ENCODE measurements around the gene ACTG1. TPM values are rescaled to one million over a fixed set of nuclear protein-coding genes. Genes with fewer than 3 reads are reported as not detected.

Gene ACTG1
- total RNA-seq, 1 experiment from 2014 or later = 3,455 TPM

DNA sequence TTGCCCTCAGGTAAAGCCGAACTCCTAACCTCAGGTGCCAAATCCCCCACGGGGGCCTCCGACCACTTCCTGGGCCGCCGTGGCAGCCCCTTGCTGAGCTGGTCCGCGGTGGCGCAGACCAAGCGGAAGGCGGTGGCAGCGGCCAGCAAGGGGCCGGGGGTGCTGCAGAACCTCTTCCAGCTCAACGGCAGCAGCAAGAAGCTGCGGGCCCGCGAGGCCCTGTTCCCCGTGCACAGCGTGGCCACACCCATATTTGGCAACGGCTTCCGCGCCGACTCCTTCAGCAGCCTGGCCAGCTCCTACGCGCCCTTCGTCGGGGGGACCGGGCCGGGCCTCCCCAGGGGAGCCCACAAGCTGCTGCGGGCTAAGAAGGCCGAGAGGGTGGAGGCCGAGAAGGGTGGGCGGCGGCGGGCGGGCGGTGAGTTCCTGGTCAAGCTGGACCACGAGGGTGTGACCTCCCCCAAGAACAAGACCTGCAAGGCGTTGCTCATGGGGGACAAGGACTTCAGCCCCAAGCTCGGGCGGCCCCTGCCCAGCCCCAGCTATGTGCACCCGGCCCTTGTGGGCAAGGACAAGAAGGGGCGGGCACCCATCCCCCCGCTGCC is 51.6 kb downstream of the ACTG1 start (continued):
- TF ChIP-seq ELF4 (CRISPR knock-in tag; IDR thresholded peaks at IDR 0.05; ENCODE audit: low read depth) = no peak
- TF ChIP-seq, protein P1, sequence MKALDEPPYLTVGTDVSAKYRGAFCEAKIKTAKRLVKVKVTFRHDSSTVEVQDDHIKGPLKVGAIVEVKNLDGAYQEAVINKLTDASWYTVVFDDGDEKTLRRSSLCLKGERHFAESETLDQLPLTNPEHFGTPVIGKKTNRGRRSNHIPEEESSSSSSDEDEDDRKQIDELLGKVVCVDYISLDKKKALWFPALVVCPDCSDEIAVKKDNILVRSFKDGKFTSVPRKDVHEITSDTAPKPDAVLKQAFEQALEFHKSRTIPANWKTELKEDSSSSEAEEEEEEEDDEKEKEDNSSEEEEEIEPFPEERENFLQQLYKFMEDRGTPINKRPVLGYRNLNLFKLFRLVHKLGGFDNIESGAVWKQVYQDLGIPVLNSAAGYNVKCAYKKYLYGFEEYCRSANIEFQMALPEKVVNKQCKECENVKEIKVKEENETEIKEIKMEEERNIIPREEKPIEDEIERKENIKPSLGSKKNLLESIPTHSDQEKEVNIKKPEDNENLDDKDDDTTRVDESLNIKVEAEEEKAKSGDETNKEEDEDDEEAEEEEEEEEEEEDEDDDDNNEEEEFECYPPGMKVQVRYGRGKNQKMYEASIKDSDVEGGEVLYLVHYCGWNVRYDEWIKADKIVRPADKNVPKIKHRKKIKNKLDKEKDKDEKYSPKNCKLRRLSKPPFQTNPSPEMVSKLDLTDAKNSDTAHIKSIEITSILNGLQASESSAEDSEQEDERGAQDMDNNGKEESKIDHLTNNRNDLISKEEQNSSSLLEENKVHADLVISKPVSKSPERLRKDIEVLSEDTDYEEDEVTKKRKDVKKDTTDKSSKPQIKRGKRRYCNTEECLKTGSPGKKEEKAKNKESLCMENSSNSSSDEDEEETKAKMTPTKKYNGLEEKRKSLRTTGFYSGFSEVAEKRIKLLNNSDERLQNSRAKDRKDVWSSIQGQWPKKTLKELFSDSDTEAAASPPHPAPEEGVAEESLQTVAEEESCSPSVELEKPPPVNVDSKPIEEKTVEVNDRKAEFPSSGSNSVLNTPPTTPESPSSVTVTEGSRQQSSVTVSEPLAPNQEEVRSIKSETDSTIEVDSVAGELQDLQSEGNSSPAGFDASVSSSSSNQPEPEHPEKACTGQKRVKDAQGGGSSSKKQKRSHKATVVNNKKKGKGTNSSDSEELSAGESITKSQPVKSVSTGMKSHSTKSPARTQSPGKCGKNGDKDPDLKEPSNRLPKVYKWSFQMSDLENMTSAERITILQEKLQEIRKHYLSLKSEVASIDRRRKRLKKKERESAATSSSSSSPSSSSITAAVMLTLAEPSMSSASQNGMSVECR (CRISPR knock-in tag; IDR thresholded peaks at IDR 0.05; ENCODE audit: borderline replicate concordance) = no peak
- TF ChIP-seq NR3C1 (CRISPR knock-in tag; conservative IDR thresholded peaks at IDR 0.05; ENCODE audit: low read depth) = no peak
- TF ChIP-seq, protein P2, sequence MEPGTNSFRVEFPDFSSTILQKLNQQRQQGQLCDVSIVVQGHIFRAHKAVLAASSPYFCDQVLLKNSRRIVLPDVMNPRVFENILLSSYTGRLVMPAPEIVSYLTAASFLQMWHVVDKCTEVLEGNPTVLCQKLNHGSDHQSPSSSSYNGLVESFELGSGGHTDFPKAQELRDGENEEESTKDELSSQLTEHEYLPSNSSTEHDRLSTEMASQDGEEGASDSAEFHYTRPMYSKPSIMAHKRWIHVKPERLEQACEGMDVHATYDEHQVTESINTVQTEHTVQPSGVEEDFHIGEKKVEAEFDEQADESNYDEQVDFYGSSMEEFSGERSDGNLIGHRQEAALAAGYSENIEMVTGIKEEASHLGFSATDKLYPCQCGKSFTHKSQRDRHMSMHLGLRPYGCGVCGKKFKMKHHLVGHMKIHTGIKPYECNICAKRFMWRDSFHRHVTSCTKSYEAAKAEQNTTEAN (CRISPR knock-in tag; IDR thresholded peaks at IDR 0.05) = no peak
- TF ChIP-seq ZMAT4 (CRISPR knock-in tag; IDR thresholded peaks at IDR 0.05) = no peak
- TF ChIP-seq ZNF532 (CRISPR knock-in tag; IDR thresholded peaks at IDR 0.05; ENCODE audit: borderline replicate concordance) = no peak
- TF ChIP-seq GTF2I (CRISPR knock-in tag; conservative IDR thresholded peaks at IDR 0.05) = no peak

Other genes starting within 250 kb of the ACTG1 start
- 47.0 to 62.4 TPM (median 53.9 TPM) in 3 replicates for gene SLC38A10, start 217.5 kb downstream of the ACTG1 start, total RNA-seq (2021)
- 17.1 to 29.8 TPM (median 21.5 TPM) in 3 replicates for gene BAHCC1, start 117.3 kb downstream of the ACTG1 start, total RNA-seq (2021)
- gene FSCN2, start 15.6 kb upstream of the ACTG1 start, total RNA-seq (2021) = 0.31 to 0.89 TPM (median 0.46 TPM) in 3 replicates
- 44.7 to 54.7 TPM (median 47.8 TPM) in 3 replicates for gene FAAP100, start 39.6 kb upstream of the ACTG1 start, total RNA-seq (2021)
- 80.3 to 89.2 TPM (median 83.5 TPM) in 3 replicates for gene NPLOC4, start 124.3 kb upstream of the ACTG1 start, total RNA-seq (2021)
- gene TSPAN10, start 124.4 kb upstream of the ACTG1 start, total RNA-seq (2021) = 1.5 to 3.0 TPM (median 2.4 TPM) in 3 replicates
- gene PDE6G, start 143.7 kb upstream of the ACTG1 start, total RNA-seq (2021) = 4.4 to 6.9 TPM (median 6.3 TPM) in 3 replicates
- 47.0 to 49.6 TPM (median 48.1 TPM) in 3 replicates for gene OXLD1, start 153.8 kb upstream of the ACTG1 start, total RNA-seq (2021)
- 34.3 to 36.8 TPM (median 35.2 TPM) in 3 replicates for gene CCDC137, start 153.9 kb upstream of the ACTG1 start, total RNA-seq (2021)
- gene ARL16, start 171.0 kb upstream of the ACTG1 start, total RNA-seq (2021) = 44.7 to 46.7 TPM (median 45.4 TPM) in 3 replicates
- gene HGS, start 171.2 kb upstream of the ACTG1 start, total RNA-seq (2021) = 83.7 to 113 TPM (median 90.8 TPM) in 3 replicates
- gene MRPL12, start 190.6 kb upstream of the ACTG1 start, total RNA-seq (2021) = 134 to 139 TPM (median 136 TPM) in 3 replicates
- 34.0 to 38.7 TPM (median 37.9 TPM) in 3 replicates for gene SLC25A10, start 199.5 kb upstream of the ACTG1 start, total RNA-seq (2021)

Measured in WTC11 (cell line).